Stimulated activated CD8-positive, alpha-beta memory T cell treated with anti-CD3 and anti-CD28 coated beads, Interleukin-7, amount 100 ng/mL, for 48 hours (primary cell): Measurements from ENCODE around the gene PRPS1.
"Not testable (repeated sequence)": the region's sequence is repeated elsewhere in the genome, so short reads cannot be mapped to it uniquely, and the experiment has no call there.

Source experiments
- DNase-seq, 2 donors: peaks; one replicate each; pipeline ENCODE4 v3.0.0-alpha.2; 2020; ENCODE audit warnings: low read depth in 1 of 2; ENCODE audit errors: extremely low read depth in 1 of 2

PRPS1 gene

GRCh38 chrX:107627838-107628661 is at the start of gene PRPS1:
PRPS1 (plus strand) TSS chrX:107628510; CDS start chrX:107628629, 119 bp downstream.
- DNase-seq, result peak; percentile 68 to 85

- DNase-seq, result no peak
These were observed 48.4 kb upstream of the PRPS1 start for GRCh38 chrX:107579956-107580355.

DNA sequence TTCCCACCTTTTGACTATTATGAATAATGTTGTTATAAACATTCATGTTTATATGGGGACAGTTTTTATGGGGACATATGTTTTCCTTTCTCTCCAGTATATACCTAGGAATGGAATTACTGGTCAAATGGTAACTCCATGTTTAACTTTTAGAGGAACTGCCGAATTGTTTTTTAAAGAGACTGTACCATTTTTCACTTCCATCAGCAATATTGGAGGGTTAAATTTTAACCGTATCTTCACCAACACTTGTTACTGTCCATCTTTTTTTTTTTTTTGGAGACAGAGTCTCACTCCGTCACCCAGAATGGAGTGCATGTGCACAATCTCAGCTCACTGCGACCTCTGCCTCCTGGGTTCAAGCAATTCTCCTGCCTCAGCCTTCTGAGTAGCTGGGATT is 46.4 kb upstream of the PRPS1 start:
- DNase-seq, result no peak

DNA sequence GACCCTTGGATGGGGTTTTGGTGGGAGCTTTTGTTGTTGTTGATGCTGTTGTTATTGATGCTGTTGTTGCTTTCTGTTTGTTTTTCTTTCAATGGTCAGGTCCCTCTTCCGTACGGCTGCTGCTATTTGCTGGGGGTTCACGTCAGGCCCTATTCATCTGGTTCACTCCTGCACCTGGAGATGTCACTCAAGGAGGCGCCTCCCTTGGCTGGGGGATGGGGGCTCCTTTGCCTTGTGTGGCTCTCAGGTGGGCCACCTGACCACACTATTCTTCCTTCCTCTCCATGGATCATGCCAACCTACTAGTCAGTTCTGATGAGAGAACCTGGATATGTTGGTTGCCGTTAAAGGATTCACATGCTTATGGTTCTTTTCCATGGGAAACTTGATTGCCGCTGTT is 39.1 kb upstream of the PRPS1 start:
- no peak for DNase-seq

DNA sequence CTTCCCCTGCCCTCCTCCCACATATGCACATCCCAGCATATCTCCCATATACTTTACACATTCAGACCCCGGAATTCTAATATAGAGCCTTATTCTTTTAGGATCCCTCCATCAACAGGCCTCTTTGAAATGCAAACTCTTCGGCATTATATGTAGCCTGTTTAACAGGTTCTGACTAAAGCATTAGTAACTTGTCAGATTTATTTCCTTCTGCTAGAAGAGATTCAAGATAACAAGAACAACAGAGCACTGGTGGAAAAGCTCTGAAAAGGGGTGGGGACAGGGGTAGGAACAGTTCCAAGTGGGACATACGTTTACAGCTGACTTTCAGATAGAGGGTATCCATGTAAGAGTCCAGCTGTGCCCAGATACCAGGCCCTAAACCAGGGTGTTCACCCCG is 31.7 kb upstream of the PRPS1 start:
- no peak for DNase-seq

DNA sequence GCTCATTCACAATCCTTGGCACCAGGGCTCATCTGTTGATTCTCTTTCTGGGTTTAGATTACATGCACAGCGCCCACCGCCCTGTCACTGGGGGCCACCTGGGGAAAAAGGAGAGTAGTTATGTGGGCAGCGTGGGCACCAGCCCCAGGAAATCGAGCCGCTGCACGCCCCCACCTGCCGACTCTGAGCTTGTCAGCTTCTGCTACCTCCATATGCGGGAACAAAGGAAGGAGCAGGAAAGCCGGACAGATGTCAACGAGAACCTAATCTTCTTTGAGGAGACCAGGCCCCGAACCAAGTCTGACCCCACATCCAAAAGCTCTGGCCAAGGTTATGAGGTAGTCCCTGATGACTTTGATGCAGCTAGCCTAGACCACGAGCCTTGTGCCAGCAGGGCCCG is 31.0 kb upstream of the PRPS1 start:
- DNase-seq, result no peak

DNA sequence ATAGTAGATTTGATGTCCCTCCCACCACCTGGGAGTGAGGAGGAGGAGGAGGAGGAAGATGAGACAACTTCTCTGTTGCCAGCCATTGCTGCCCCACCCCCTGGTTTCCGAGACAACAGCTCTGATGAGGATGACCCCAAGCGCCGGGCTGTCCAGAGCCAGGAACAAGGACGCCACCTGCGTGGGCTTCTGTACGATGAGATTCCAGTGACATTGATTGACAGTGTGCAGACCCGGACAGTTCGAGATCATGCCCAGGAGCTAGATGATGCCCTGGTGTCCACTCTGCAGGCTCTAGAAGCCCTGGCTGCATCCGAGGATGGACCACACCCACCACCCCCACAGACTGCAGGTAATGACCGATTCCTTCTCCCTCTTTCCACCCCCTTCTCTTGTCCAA is 30.5 kb upstream of the PRPS1 start:
- no peak for DNase-seq

GRCh38 chrX:107599450-107599861 is 28.9 kb upstream of the PRPS1 start:
- no peak for DNase-seq

DNA sequence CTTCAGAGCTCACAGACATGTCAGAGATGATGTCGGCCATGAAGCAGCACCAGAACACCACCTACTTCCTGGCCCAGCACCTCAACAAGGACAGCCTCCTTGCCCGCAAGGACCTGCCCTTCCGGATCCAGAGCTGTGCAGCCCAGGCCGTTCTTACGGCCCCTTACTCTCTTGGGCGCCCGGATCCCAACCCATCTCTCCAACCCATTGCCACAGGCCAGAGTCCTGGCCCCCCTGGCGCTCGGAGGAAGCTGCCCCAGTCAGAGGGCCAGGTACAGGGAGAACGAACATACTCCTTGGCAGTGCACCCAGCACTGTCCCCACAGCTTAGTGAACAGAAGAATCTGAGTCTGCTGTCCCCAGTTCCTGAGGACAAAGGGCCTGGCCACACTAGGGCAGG is 27.9 kb upstream of the PRPS1 start:
- no peak for DNase-seq

GRCh38 chrX:107601326-107601725 is 27.0 kb upstream of the PRPS1 start:
- no peak for DNase-seq

DNA sequence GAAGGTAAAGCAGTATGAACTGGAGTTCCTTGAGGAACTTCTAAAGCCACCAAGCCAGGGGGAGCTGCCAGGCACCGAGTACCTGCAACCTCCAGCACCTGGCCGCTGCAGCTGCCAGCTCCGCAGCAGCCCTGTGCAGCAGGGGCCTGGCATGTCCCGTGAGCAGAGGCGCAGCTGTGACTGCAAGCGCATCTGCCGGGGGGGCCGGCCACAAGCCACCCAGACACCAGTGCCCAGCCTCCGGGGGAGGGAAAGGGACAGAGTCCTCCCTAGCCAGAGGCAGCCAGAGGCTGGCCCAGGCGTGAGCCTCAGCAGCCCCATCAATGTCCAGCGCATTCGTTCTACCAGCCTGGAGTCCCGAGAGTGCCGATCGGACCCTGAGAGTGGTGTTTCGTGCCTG is 26.6 kb upstream of the PRPS1 start:
- no peak for DNase-seq

- DNase-seq, result no peak
These were observed 25.5 kb upstream of the PRPS1 start for GRCh38 chrX:107602694-107603239.

DNA sequence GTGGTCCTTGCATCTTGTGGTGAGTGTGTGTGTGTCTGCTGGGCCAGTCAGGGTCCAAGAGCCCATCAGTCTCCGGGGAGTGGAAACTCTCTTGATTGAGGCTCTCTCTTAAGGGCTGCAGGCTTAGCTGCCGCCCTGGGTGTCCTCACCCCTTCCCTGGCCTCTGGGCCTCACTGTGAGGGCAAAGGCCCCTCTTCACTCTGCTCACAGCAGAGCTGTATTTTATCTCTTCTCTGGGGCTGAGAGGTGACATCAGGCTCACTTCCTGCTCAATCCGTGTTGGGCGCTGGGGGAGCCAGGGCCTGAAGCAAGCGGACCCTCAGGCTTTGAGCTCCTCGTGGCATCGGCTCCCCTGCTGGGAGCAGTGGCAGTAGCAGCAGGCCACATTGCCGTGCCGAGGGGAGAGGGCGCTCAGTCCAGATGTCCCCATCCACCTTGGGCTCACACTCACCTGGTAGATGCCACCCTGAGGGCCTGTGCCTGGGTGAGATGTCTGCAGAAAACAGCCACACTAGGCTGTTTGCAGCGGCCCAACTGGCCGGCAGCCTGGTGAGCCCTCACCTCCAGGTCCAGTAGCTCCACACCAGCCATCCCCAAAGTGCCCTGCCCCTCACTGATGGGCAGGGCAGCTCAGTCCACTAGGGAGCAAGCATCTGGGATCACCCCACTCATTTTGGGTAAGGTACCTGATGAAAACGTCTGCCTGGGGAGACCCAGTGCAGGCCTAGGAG is 24.7 kb upstream of the PRPS1 start:
- DNase-seq, result no peak

GRCh38 chrX:107609061-107609460 is 19.2 kb upstream of the PRPS1 start:
- not testable (repeated sequence) for DNase-seq

DNA sequence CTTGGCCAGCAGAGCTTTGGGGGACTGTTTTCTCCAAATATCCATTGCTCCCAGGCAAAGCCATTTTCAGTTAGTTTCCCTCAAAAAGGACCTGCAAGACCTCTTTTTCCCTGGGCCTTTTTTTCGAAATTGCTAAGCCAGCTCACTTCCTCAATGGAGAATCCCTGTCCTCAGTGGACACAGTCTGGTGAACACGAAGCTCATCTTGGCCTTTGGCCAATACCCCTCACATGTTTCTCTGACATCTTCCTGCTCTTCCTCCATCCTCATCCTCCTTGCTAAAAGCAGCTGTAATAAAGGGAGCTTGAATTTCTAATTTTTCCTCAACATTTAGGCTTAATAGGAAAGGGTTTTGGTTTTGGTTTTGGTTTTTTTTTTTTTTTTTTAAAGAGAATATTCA is 17.6 kb upstream of the PRPS1 start:
- DNase-seq, result no peak

GRCh38 chrX:107619885-107620322 is 8.4 kb upstream of the PRPS1 start:
- no peak for DNase-seq

DNA sequence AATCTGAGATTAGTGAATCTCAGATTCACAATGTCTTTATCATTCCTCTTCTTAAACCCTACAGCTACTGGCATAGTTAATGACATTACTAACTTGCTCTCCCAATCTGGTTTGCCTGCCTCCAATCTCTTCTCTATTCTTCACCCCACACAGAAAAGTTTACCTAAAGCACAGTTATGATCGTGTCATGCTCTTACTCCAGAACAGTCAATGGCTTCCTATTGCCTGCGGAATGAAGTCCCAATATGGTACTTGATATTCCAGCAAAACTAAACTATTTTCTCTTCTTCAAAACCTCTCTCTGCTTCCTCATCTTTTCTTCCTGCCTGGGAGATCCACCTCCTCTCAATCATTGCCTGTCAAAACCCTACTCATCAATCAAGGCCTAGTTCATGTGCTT is 3.4 kb upstream of the PRPS1 start:
- no peak for DNase-seq

- no peak for DNase-seq
These were observed 2.6 kb upstream of the PRPS1 start for GRCh38 chrX:107625739-107626138.

- DNase-seq, result no peak
These were observed 1.8 kb upstream of the PRPS1 start for GRCh38 chrX:107626481-107626880.

- no peak for DNase-seq
These were observed 1.4 kb upstream of the PRPS1 start for GRCh38 chrX:107626916-107627315.

GRCh38 chrX:107628662-107629539 is 591 bp downstream of the PRPS1 start:
- peak; percentile 15 to 20 for DNase-seq
